B cell (primary cell): Measurements from ENCODE around the gene FBXL13. TPM values are rescaled to one million over a fixed set of nuclear protein-coding genes. Genes with fewer than 3 reads are reported as not detected.

Experiments used
- ATAC-seq: fragments of 200-7000 bp; cut with Tn5 transposase; one replicate; pipeline ENCODE4 v1.10.0; 2021; ENCODE audit warnings: low read depth, mild to moderate bottlenecking, moderate number of reproducible peaks, moderate library complexity
- CTCF ChIA-PET: fragments of 350-600 bp; sonication (Branson Sonifier 250); formaldehyde crosslinking; loops from one replicate; lab custom pipeline; 2021; ENCODE audit warnings: antibody characterized with exemption, inconsistent platforms; lab: Charles Lee
- POLR2A ChIA-PET: fragments of 350-600 bp; sonication (Branson Sonifier 250); formaldehyde crosslinking; loops from one replicate; lab custom pipeline; 2021; ENCODE audit warnings: antibody characterized with exemption; lab: Charles Lee
- DNase-seq: peaks from one replicate; pipeline ENCODE4 v3.0.0; 2013
- H2AFZ ChIP-seq: 2 replicates; pipeline ENCODE4 v1.6.1; 2012; ENCODE audit warnings: mild to moderate bottlenecking, low read depth, low read length; ENCODE audit not compliant: insufficient read depth, poor library complexity, severe bottlenecking
- H3K27ac ChIP-seq, 2 donors: 1 replicate in 1 of 2; 2 replicates in 1 of 2; pipeline ENCODE4 v1.5.1; 2012 to 2013; ENCODE audit warnings: low read length in 2 of 2, mild to moderate bottlenecking in 2 of 2, moderate library complexity in 1 of 2
- H3K27me3 ChIP-seq, 4 experiments: fragments of 200-600 bp in 1 of 4; sonication (generic) in 1 of 4; replicated peaks in 1 of 4; 1 replicate in 2 of 4; 2 replicates in 2 of 4; pipeline versions ENCODE4 v1.6.1 to v1.7.0; 2013 to 2016; ENCODE audit warnings: low read length in 3 of 4, mild to moderate bottlenecking in 2 of 4, mixed read lengths in 1 of 4, moderate library complexity in 1 of 4; ENCODE audit not compliant: insufficient read depth in 4 of 4, control insufficient read depth in 3 of 4; ENCODE audit errors: control extremely low read depth in 1 of 4
- H3K36me3 ChIP-seq, 2 experiments: replicated peaks in 1 of 2; 1 replicate in 1 of 2; 2 replicates in 1 of 2; pipeline versions ENCODE4 v1.6.1 to v1.7.1; 2013; ENCODE audit warnings: low read length in 1 of 2; ENCODE audit not compliant: insufficient read depth in 2 of 2, control insufficient read depth in 1 of 2; ENCODE audit errors: control extremely low read depth in 1 of 2, extremely low read depth in 1 of 2
- H3K4me1 ChIP-seq, 2 donors: fragments of 200-600 bp in 1 of 2; sonication (generic) in 1 of 2; 1 replicate in 1 of 2; 2 replicates in 1 of 2; pipeline versions ENCODE4 v1.5.1 to v1.6.1; 2013 to 2017; ENCODE audit warnings: low read length in 2 of 2; ENCODE audit not compliant: control insufficient read depth in 2 of 2, insufficient read depth in 2 of 2
- H3K4me2 ChIP-seq: replicated peaks from 2 replicates; pipeline ENCODE3; 2012; ENCODE audit warnings: mild to moderate bottlenecking, low read depth, low read length; ENCODE audit not compliant: poor library complexity, severe bottlenecking
- H3K4me3 ChIP-seq, 5 experiments: fragments of 200-600 bp in 1 of 5; sonication (generic) in 1 of 5; 1 replicate in 3 of 5; 2 replicates in 2 of 5; pipeline versions ENCODE4 v1.5.1 to v1.7.0; 2011 to 2016; ENCODE audit warnings: low read length in 4 of 5, mild to moderate bottlenecking in 4 of 5, low read depth in 2 of 5, control low read depth in 1 of 5, moderate library complexity in 1 of 5; ENCODE audit not compliant: insufficient read depth in 1 of 5; ENCODE audit errors: control extremely low read depth in 1 of 5, extremely low read depth in 1 of 5
- H3K79me2 ChIP-seq: fragments of 200-600 bp; sonication (generic); one replicate; pipeline ENCODE4 v1.6.0; 2016; ENCODE audit warnings: low read length; ENCODE audit not compliant: control insufficient read depth, insufficient read depth
- H3K9ac ChIP-seq: fragments of 200-600 bp; sonication (generic); 2 replicates; pipeline ENCODE4 v1.6.1; 2017; ENCODE audit warnings: mild to moderate bottlenecking, low read length, moderate library complexity
- H3K9me3 ChIP-seq, 3 donors: one replicate each; pipeline versions ENCODE4 v1.6.1 to v1.7.1; 2013; ENCODE audit warnings: low read length in 2 of 3; ENCODE audit not compliant: control insufficient read depth in 2 of 3, insufficient read depth in 1 of 3; ENCODE audit errors: control extremely low read depth in 1 of 3
- H4K20me1 ChIP-seq: 2 replicates; pipeline ENCODE4 v1.6.0; 2012; ENCODE audit warnings: mild to moderate bottlenecking, low read length; ENCODE audit not compliant: insufficient read depth, control insufficient read depth, poor library complexity, severe bottlenecking
- H3K27ac Mint-ChIP-seq: one replicate; pipeline ENCODE4 v1.8.0; 2021; ENCODE audit warnings: mixed read lengths
- H3K27me3 Mint-ChIP-seq: one replicate; pipeline ENCODE4 v1.8.0; 2021; ENCODE audit warnings: mixed read lengths
- H3K4me1 Mint-ChIP-seq: one replicate; pipeline ENCODE4 v1.8.0; 2021; ENCODE audit warnings: mixed read lengths
- H3K4me3 Mint-ChIP-seq: one replicate; pipeline ENCODE4 v1.8.0; 2021; ENCODE audit warnings: mixed read lengths
- H3K9me3 Mint-ChIP-seq: one replicate; pipeline ENCODE4 v1.8.0; 2022; ENCODE audit warnings: mixed read lengths; ENCODE audit not compliant: insufficient read depth
- EZH2 ChIP-seq: IDR thresholded peaks from 2 replicates; pipeline ENCODE4 v1.6.1; 2012; ENCODE audit warnings: borderline replicate concordance, low read depth, mild to moderate bottlenecking, moderate library complexity, low read length; ENCODE audit not compliant: insufficient read depth, poor library complexity, severe bottlenecking
- WGBS: methylation state at CpG from one replicate; pipeline ENCODE4 v1.1.5; 2013; ENCODE audit warnings: missing lambda C conversion rate; ENCODE audit not compliant: insufficient coverage; 5-methylcytosine and 5-hydroxymethylcytosine counted together
- intact Hi-C: fragments of 100-400 bp; cut with micrococcal nuclease; formaldehyde crosslinking; loops from one replicate; pipeline ENCODE4 v1.10.0; 2022
- polyA plus RNA-seq: library from polyadenylated mRNA; depleted of rRNA; stranded (reverse); fragments of >200 nt; gene quantifications from 2 replicates; pipeline ENCODE4 v1.2.3, GENCODE V29; 2012
- total RNA-seq, 2 donors: library from RNA; stranded (reverse); fragments of 120-200 nt in 1 of 2; gene quantifications; 1 replicate in 1 of 2; 2 replicates in 1 of 2; pipeline versions ENCODE4 v1.2.3 to v1.2.4, GENCODE V29; 2013 to 2022
- TF ChIP-seq, protein P1 (sequence below): fragments of 200-600 bp; IDR thresholded peaks from one replicate; pipeline ENCODE4 v1.8.0; 2022; ENCODE audit warnings: antibody characterized with exemption, mild to moderate bottlenecking

FBXL13 gene
- total and polyA plus RNA-seq, 2 donors (not counting 1 experiment from before 2014, with no cell fraction given) = 0.22 to 4.0 TPM

DNA sequence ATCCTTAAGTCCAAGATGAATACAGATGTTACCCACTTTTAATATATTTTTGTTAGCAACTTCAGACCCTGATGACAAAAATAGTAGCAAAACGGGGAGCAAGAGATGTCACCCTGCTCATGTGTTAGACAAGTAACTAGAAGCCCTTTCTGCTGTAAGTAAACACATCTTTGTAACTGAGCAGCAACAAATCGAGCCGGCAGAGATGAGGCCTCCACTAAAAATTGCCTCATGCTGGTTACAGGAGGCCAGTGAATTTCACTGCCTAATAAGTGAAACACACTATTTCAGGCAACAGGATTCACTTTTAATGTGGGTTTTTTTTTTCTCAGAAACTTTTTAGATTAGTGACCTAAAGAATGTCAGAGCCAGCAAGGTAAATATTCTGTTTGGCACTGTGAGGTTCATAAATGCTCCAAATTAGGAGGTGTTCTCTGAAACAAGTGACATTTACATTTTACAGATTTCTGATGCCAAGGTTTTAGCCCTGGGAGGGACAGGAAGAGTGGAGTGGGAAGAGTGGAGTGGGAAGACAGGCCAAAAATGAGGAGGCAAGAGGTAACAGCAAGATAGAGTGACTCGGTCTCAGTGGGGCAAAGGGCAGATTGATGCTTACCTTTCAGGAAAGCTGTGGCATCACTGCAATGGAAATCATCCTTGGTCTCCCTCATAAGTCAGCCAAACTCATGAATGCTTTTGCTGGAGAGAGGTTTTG lies 215.4 kb downstream of the FBXL13 start:
- H3K79me2 ChIP-seq = no peaks in the 10 kb centered on the region
- H3K27ac ChIP-seq = no peak overlapping the region
- no peak overlapping the region for H3K4me3 Mint-ChIP-seq
- POLR2A ChIA-PET = no interaction called here
- no peaks in the 10 kb centered on the region for H3K9me3 ChIP-seq
- no peak overlapping the region for H2AFZ ChIP-seq
- no peak overlapping the region for H3K4me2 ChIP-seq
- H3K4me1 Mint-ChIP-seq = no peaks in the 10 kb centered on the region
- H3K4me1 ChIP-seq = no peaks in the 10 kb centered on the region
- no peaks in the 10 kb centered on the region for H3K27me3 ChIP-seq
- no peak overlapping the region for H3K27ac Mint-ChIP-seq
- TF ChIP-seq, protein P1, sequence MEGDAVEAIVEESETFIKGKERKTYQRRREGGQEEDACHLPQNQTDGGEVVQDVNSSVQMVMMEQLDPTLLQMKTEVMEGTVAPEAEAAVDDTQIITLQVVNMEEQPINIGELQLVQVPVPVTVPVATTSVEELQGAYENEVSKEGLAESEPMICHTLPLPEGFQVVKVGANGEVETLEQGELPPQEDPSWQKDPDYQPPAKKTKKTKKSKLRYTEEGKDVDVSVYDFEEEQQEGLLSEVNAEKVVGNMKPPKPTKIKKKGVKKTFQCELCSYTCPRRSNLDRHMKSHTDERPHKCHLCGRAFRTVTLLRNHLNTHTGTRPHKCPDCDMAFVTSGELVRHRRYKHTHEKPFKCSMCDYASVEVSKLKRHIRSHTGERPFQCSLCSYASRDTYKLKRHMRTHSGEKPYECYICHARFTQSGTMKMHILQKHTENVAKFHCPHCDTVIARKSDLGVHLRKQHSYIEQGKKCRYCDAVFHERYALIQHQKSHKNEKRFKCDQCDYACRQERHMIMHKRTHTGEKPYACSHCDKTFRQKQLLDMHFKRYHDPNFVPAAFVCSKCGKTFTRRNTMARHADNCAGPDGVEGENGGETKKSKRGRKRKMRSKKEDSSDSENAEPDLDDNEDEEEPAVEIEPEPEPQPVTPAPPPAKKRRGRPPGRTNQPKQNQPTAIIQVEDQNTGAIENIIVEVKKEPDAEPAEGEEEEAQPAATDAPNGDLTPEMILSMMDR = no peak
- TF ChIP-seq EZH2 = no peak
- no peaks in the 10 kb centered on the region for H3K9me3 Mint-ChIP-seq
- ATAC-seq = no peak
- CTCF ChIA-PET = no interaction called here
- DNase-seq = no peak
- no peaks in the 10 kb centered on the region for H3K36me3 ChIP-seq
- no peaks in the 10 kb centered on the region for H4K20me1 ChIP-seq
- no peaks in the 10 kb centered on the region for H3K27me3 Mint-ChIP-seq
- H3K9ac ChIP-seq = no peak overlapping the region
- 86% methylated on average over 3 of the region's 4 CpGs for WGBS
- intact Hi-C loops = no loop called here
- H3K4me3 ChIP-seq = no peak overlapping the region

DNA sequence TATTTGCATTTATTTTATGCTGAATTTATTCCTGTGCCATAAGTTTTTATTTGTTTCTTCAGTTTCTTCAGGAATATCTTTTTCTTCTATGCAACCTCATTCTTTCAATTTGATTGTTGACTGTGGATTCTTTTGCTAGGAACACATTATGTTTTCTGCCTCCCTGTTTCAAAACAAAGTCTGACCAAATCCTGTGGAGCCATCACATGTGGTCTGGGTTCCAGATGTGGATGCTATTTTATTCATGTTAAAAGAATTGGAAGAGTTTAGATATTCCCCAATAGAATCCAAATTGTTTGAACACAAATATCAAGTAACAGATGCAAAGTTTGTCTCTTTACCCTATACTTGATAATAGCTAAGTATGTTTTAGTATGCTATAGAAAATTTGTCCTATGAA lies 218.6 kb downstream of the FBXL13 start:
- H4K20me1 ChIP-seq = no peaks in the 10 kb centered on the region
- no peaks in the 10 kb centered on the region for H3K79me2 ChIP-seq
- H3K36me3 ChIP-seq = no peaks in the 10 kb centered on the region
- intact Hi-C loops = no loop called here
- H3K9me3 ChIP-seq = no peaks in the 10 kb centered on the region
- no peak overlapping the region for H3K9ac ChIP-seq
- ATAC-seq (no peak), DNase-seq (no peak)
- H3K4me3 Mint-ChIP-seq = no peak overlapping the region
- H2AFZ ChIP-seq = no peak overlapping the region
- no peaks in the 10 kb centered on the region for H3K27me3 Mint-ChIP-seq
- H3K4me1 Mint-ChIP-seq = no peaks in the 10 kb centered on the region
- no peak overlapping the region for H3K27ac ChIP-seq
- H3K27ac Mint-ChIP-seq = no peak overlapping the region
- ChIA-PET CTCF (no interaction called here), POLR2A (no interaction called here)
- H3K9me3 Mint-ChIP-seq = peaks cover 4% of the 10 kb centered on the region
- no peak overlapping the region for H3K4me2 ChIP-seq
- TF ChIP-seq EZH2 = no peak
- TF ChIP-seq, protein P1 = no peak
- H3K4me3 ChIP-seq = no peak overlapping the region
- H3K4me1 ChIP-seq = no peaks in the 10 kb centered on the region
- no peaks in the 10 kb centered on the region for H3K27me3 ChIP-seq
